IPS-18c (cell line): ENCODE data around the gene PSRC1.

Experiments
- H3K4me3 ChIP-seq: 2 replicates; pipeline ENCODE4 v1.7.0; 2013; ENCODE audit warnings: low read depth, mild to moderate bottlenecking, low read length, moderate library complexity; ENCODE audit not compliant: insufficient read depth
- H3K9me3 ChIP-seq: one replicate; pipeline ENCODE4 v1.6.1; 2013; ENCODE audit warnings: mild to moderate bottlenecking, low read length, moderate library complexity; ENCODE audit not compliant: control insufficient read depth, insufficient read depth

Gene PSRC1

DNA sequence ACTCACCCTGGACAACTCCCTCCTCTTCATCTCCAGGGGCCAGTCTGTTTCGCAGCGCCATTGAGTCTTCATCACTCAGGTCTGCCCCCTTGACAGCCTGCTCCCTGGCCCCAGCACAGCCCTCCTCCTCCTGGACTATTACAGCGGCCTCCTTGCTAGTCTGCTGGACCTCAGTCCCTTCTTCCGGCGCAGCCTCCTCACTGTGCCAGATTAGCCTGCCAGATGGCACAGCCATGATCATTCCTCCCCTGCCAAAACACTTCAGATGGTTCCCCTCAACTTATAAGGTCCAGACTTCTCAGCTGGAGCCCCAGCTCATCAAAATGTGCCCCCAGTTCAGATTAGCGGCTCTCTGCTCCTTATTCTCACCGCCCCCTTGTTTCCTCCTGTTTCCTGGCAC is 40.6 kb downstream of the PSRC1 start:
- no peaks in the 10 kb centered on the region for H3K9me3 ChIP-seq
- H3K4me3 ChIP-seq, result no peak overlapping the region

- Histone ChIP-seq H3K4me3 (no peak overlapping the region), H3K9me3 (no peaks in the 10 kb centered on the region)
These were observed 41.1 kb downstream of the PSRC1 start for GRCh38 chr1:109241841-109242345.

GRCh38 chr1:109241344-109241743 is 41.6 kb downstream of the PSRC1 start:
- Histone ChIP-seq H3K9me3 (no peaks in the 10 kb centered on the region), H3K4me3 (no peak overlapping the region)

DNA sequence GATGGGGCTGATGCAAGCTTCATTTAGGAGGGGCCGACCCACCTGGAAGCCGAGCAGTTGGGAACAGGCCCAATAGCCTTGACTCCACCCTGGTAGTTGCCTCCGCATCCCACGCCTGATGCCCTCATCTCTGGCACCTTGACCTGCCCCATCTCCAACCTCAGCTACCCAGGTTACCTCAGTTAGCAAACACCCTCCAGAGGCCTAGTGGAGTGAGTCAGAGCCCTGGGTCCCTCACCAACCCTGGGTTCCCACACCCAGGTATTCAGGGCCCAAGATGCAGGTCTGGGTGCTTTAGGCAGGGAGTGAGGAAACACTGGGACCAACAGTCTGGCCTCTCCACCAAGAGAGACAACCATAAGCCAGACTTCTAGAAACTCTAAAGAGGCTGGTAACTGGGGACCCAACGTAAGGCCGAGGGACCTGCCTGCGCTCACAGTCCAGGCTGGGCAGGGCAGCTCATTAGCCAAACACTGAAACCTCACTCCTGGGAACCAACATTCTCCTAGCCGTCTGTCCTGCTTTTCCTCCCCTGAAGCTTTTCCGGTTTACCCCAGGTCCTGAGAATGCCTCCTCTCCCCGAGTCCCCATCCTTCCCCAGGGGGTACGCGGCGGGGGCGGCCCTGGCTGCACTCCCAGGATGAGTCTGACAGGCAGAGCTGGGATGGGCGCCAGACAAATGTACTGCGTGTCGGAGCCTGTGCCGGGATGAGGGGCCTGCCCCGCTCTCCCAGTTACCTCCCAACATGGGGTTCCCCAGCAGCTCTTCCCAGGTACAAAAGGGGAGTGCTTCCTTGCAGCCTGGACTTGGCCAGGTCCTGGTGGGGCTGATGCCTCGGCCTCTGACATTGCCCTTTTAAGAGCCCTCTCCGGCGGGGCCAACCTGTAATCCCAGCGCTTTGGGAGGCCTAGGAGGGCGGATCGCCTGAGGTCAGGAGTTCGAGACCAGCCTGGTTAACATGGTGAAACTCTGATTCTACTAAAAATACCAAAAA is 42.5 kb downstream of the PSRC1 start:
- H3K9me3 ChIP-seq, result no peaks in the 10 kb centered on the region
- H3K4me3 ChIP-seq, result 0 out of 2 replicates have a peak overlapping the region, but pooled peaks have one; percentile 20

GRCh38 chr1:109239409-109240068 is 43.4 kb downstream of the PSRC1 start:
- H3K4me3 ChIP-seq, result no peak overlapping the region
- H3K9me3 ChIP-seq, result no peaks in the 10 kb centered on the region

- no peak overlapping the region for H3K4me3 ChIP-seq
- no peaks in the 10 kb centered on the region for H3K9me3 ChIP-seq
These were observed 43.9 kb downstream of the PSRC1 start for GRCh38 chr1:109239047-109239408.

DNA sequence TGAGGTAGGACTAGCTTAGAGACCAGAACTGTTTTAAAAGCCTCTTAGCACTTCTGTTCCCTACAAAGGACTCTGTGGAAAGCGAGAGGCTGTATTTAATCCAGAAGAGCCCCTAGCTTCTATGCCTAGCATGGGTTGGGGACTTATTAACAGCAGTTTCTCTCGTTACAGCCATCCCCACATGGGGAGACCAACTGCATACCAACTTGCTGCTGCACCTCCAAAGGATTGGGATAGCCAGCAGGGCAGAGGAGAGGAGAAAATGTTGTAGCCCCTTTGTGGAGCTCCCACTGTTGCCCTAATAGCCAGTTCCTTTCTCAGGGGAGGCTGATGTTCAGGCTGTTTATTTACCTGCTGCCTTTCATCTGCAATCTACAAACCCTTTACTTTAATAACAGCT is 44.6 kb downstream of the PSRC1 start:
- H3K4me3 ChIP-seq, result no peak overlapping the region
- H3K9me3 ChIP-seq, result no peaks in the 10 kb centered on the region

DNA sequence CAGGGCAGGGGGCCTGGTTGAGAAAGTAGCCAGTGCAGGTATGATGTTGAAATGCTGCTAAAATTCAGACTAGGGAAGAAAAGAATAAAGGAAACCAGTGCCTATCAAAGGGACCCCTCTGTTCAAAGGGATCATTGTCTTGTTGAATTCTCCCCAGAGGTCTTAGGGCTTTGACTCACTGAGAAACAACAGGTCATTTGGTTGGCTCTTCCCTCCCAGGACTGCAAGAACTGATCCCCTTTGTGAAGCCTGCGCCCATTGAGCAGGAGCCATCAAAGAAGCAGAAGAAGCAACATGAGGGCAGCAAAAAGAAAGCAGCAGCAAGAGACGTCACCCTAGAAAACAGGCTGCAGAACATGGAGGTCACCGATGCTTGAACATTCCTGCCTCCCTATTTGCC is 45.4 kb downstream of the PSRC1 start:
- Histone ChIP-seq H3K4me3 (no peak overlapping the region), H3K9me3 (no peaks in the 10 kb centered on the region)

DNA sequence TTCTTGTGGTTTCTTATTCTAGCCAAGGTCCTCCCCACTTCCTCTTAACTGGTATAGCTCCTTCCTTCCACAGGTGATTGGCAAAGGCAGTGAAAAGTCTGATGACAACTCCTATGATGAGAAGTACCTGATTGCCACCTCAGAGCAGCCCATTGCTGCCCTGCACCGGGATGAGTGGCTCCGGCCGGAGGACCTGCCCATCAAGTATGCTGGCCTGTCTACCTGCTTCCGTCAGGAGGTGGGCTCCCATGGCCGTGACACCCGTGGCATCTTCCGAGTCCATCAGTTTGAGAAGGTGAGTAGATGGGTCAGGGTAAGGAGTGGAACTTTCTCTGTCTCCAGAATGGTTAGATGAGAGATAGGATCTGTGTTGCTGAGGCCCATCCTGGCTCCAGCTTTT is 47.8 kb downstream of the PSRC1 start:
- no peaks in the 10 kb centered on the region for H3K9me3 ChIP-seq
- H3K4me3 ChIP-seq, result no peak overlapping the region

DNA sequence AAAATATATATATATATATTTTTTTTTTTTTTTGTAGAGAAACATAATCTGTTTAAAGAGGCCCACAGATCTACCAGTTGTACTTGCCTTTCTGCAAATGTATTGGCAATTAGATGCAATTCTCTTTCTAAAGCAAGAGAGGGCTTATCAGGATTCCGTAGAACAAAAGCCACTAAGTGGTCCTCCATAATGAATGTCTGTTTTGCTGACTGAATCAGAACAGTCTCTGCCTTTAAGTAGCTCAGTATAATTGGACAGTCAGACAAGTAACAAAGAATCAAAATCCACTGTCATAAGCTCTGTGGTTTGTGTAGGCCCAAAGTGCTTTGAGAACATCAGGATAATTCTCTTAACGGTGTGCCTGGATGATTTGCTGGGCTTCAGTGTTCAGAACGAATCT is 51.9 kb downstream of the PSRC1 start:
- no peaks in the 10 kb centered on the region for H3K9me3 ChIP-seq

More for the DNA sequence above, 51.9 kb downstream of the PSRC1 start:
- H3K4me3 ChIP-seq, result no peak overlapping the region
